ENCODE data around the gene BMPR1B. TPM values are rescaled to one million over a fixed set of nuclear protein-coding genes. Genes with fewer than 3 reads are reported as not detected.
"Not testable (repeated sequence)": the region's sequence is repeated elsewhere in the genome, so short reads cannot be mapped to it uniquely, and the experiment has no call there.

Gene BMPR1B
- total RNA-seq, 2 donors from 2014 or later: 12.9 to 19.5 TPM

- Histone ChIP-seq H3K27ac (no peak overlapping the region), H3K9me3 (no peaks in the 10 kb centered on the region), H3K36me3 (no peaks in the 10 kb centered on the region), H3K4me1 (ENCODE audit: control insufficient read depth in 1 of 2, low read depth in 2 of 2) (peaks cover 8 to 40% of the 10 kb centered on the region in 2 donors), H3K4me3 (no peak overlapping the region), H3K27me3 (replicated peaks; ENCODE audit: insufficient read depth) (no peaks in the 10 kb centered on the region)
- TF ChIP-seq CTCF (IDR thresholded peaks at IDR 0.05): peak; percentile 20
- no peak for ATAC-seq (ENCODE audit: insufficient number of reproducible peaks, low FRiP score, low read depth)
- no peak for DNase-seq (ENCODE audit: low spot score)
These were observed 301.9 kb downstream of the BMPR1B start for GRCh38 chr4:95059663-95060062.

GRCh38 chr4:95061220-95061619 lies 303.5 kb downstream of the BMPR1B start:
- DNase-seq (ENCODE audit: low spot score) (no peak), ATAC-seq (ENCODE audit: insufficient number of reproducible peaks, low FRiP score, low read depth) (no peak)
- Histone ChIP-seq H3K27me3 (replicated peaks; ENCODE audit: insufficient read depth) (no peaks in the 10 kb centered on the region), H3K4me3 (no peak overlapping the region), H3K36me3 (no peaks in the 10 kb centered on the region), H3K27ac (peak overlapping the region in 1 of 2 donors; percentile 16), H3K9me3 (no peaks in the 10 kb centered on the region), H3K4me1 (ENCODE audit: control insufficient read depth in 1 of 2, low read depth in 2 of 2) (peaks cover 14 to 47% of the 10 kb centered on the region in 2 donors)
- TF ChIP-seq CTCF (IDR thresholded peaks at IDR 0.05): no peak

- H3K36me3 ChIP-seq; H3K27me3 ChIP-seq (replicated peaks; ENCODE audit: insufficient read depth); DNase-seq (ENCODE audit: low spot score); H3K4me3 ChIP-seq; ATAC-seq (ENCODE audit: insufficient number of reproducible peaks, low FRiP score, low read depth); H3K9me3 ChIP-seq: not testable (repeated sequence)
- peaks cover 18 to 53% of the 10 kb centered on the region in 2 donors for H3K4me1 ChIP-seq (ENCODE audit: control insufficient read depth in 1 of 2, low read depth in 2 of 2)
- H3K27ac ChIP-seq: peak overlapping the region in 1 of 2 donors; percentile 16
These were observed 304.0 kb downstream of the BMPR1B start for GRCh38 chr4:95061801-95062200.

GRCh38 chr4:95066050-95066449 lies 308.3 kb downstream of the BMPR1B start:
- TF ChIP-seq CTCF (IDR thresholded peaks at IDR 0.05): no peak
- no peaks in the 10 kb centered on the region for H3K9me3 ChIP-seq
- ATAC-seq (ENCODE audit: insufficient number of reproducible peaks, low FRiP score, low read depth) (no peak), DNase-seq (ENCODE audit: low spot score) (no peak)
- no peaks in the 10 kb centered on the region for H3K27me3 ChIP-seq (replicated peaks; ENCODE audit: insufficient read depth)
- H3K36me3 ChIP-seq: no peaks in the 10 kb centered on the region
- H3K4me3 ChIP-seq: no peak overlapping the region
- H3K27ac ChIP-seq: peak overlapping the region; percentile 39 to 56
- peaks cover 25 to 63% of the 10 kb centered on the region in 2 donors for H3K4me1 ChIP-seq (ENCODE audit: control insufficient read depth in 1 of 2, low read depth in 2 of 2)

GRCh38 chr4:95068401-95068800 lies 310.6 kb downstream of the BMPR1B start:
- Histone ChIP-seq H3K9me3 (no peaks in the 10 kb centered on the region), H3K4me1 (ENCODE audit: control insufficient read depth in 1 of 2, low read depth in 2 of 2) (peaks cover 29 to 64% of the 10 kb centered on the region in 2 donors), H3K27me3 (replicated peaks; ENCODE audit: insufficient read depth) (no peaks in the 10 kb centered on the region), H3K36me3 (no peaks in the 10 kb centered on the region), H3K27ac (peak overlapping the region in 1 of 2 donors; percentile 53), H3K4me3 (no peak overlapping the region)
- no peak for TF ChIP-seq CTCF (IDR thresholded peaks at IDR 0.05)
- ATAC-seq (ENCODE audit: insufficient number of reproducible peaks, low FRiP score, low read depth): no peak
- no peak for DNase-seq (ENCODE audit: low spot score)

- peak overlapping the region; percentile 26 to 53 for H3K27ac ChIP-seq
- DNase-seq (ENCODE audit: low spot score): no peak
These were observed 311.2 kb downstream of the BMPR1B start for GRCh38 chr4:95068818-95069478.

More at GRCh38 chr4:95068818-95069478, 311.2 kb downstream of the BMPR1B start:
- H3K27me3 ChIP-seq (replicated peaks; ENCODE audit: insufficient read depth): no peaks in the 10 kb centered on the region
- no peak overlapping the region for H3K4me3 ChIP-seq
- H3K4me1 ChIP-seq (ENCODE audit: control insufficient read depth in 1 of 2, low read depth in 2 of 2): peaks cover 34 to 70% of the 10 kb centered on the region in 2 donors
- no peaks in the 10 kb centered on the region for H3K36me3 ChIP-seq
- TF ChIP-seq CTCF (IDR thresholded peaks at IDR 0.05): no peak
- ATAC-seq (ENCODE audit: insufficient number of reproducible peaks, low FRiP score, low read depth): no peak
- H3K9me3 ChIP-seq: no peaks in the 10 kb centered on the region
